Transverse colon (tissue), 4 donors: ENCODE data around the gene CTNNA1.

ENCODE experiments used
- EP300 ChIP-seq: sonication (generic); formaldehyde crosslinking; IDR thresholded peaks from one replicate; pipeline ENCODE4 v1.6.1; 2017; ENCODE audit warnings: antibody characterized with exemption, low read depth
- POLR2AphosphoS5 ChIP-seq, 3 donors: sonication (generic); formaldehyde crosslinking; IDR thresholded peaks; one replicate each; pipeline ENCODE4 v1.6.1; 2016; ENCODE audit warnings: antibody characterized with exemption in 3 of 3
- TF ChIP-seq, protein P1 (sequence below), 5 experiments: fragments of 200-600 bp in 3 of 5; fragments of 450-650 bp in 2 of 5; sonication (generic) in 3 of 5; IDR thresholded peaks; 1 replicate in 2 of 5; 2 replicates in 3 of 5; pipeline ENCODE4 v1.5.1; 2016 to 2017; ENCODE audit warnings: antibody characterized with exemption in 5 of 5, inconsistent platforms in 3 of 5, mild to moderate bottlenecking in 2 of 5, moderate library complexity in 1 of 5

DNA sequence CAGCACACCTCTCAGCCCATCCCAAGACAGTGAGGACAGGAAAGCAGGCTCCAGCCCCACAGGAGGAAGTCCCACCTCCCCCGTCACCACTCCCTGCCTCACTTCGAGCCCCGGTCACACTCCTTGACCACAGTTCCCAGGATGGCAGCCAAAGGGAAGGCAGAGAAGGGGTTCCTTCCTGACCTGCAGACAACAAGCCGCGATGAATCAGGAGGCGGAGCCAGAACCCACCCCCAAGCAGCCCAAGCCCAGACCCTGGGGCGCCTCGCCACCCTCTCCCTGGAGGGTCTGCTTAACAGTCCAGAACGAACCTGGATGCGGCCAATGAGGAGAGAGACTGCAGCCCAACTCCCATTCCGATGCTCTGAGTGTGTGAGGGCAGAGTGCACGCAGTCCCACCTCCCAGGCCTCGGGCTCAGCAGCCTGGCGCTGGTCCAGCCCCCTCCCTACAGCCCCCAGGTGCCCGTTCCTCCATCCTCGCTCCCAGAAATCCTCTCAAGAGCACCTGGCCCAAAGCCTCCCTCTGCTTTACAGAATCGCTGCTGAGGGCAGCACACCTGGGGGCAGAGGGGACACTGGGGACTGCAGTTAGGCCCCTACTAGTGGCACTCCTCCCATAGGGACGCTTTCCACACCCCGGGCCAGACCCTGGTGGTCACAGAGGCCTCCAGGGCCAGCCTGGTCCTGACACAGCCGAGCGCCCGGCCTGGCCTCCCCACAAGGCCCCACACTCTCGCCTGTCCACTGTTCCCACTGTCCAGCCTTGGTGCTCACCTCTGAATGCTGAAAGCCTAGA lies 191.5 kb downstream of the CTNNA1 start:
- TF ChIP-seq POLR2AphosphoS5 (IDR thresholded peaks at IDR 0.05) (no peak), EP300 (no peak)
- TF ChIP-seq, protein P1, sequence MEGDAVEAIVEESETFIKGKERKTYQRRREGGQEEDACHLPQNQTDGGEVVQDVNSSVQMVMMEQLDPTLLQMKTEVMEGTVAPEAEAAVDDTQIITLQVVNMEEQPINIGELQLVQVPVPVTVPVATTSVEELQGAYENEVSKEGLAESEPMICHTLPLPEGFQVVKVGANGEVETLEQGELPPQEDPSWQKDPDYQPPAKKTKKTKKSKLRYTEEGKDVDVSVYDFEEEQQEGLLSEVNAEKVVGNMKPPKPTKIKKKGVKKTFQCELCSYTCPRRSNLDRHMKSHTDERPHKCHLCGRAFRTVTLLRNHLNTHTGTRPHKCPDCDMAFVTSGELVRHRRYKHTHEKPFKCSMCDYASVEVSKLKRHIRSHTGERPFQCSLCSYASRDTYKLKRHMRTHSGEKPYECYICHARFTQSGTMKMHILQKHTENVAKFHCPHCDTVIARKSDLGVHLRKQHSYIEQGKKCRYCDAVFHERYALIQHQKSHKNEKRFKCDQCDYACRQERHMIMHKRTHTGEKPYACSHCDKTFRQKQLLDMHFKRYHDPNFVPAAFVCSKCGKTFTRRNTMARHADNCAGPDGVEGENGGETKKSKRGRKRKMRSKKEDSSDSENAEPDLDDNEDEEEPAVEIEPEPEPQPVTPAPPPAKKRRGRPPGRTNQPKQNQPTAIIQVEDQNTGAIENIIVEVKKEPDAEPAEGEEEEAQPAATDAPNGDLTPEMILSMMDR (IDR thresholded peaks at IDR 0.05): no peak
